ENCODE data around the gene TLCD3A.
"Not testable (repeated sequence)": the region's sequence is repeated elsewhere in the genome, so short reads cannot be mapped to it uniquely, and the experiment has no call there.

Gene TLCD3A

GRCh38 chr17:732067-732901 lies at the start of gene TLCD3A:
TLCD3A (plus strand) TSS chr17:732596; CDS start chr17:732648, 52 bp downstream.
- FAIRE-seq (peak; percentile 76), DNase-seq (ENCODE audit: insufficient read length, low spot score) (peak; percentile 69)

- FAIRE-seq: no peak
Observed at GRCh38 chr17:683040-683439, 49.4 kb upstream of the TLCD3A start.

GRCh38 chr17:683499-684254 lies 48.7 kb upstream of the TLCD3A start:
- FAIRE-seq (peak; percentile 20), DNase-seq (ENCODE audit: insufficient read length, low spot score) (no peak)

More at GRCh38 chr17:683040-683439, 49.4 kb upstream of the TLCD3A start:
- DNase-seq (ENCODE audit: insufficient read length, low spot score): no peak

- FAIRE-seq: no peak
- no peak for DNase-seq (ENCODE audit: insufficient read length, low spot score)
Observed at GRCh38 chr17:685006-685405, 47.4 kb upstream of the TLCD3A start.

- no peak for DNase-seq (ENCODE audit: insufficient read length, low spot score)
- peak; percentile 72 for FAIRE-seq
Observed at GRCh38 chr17:688100-688989, 44.1 kb upstream of the TLCD3A start.

GRCh38 chr17:689556-690275 lies 42.7 kb upstream of the TLCD3A start:
- no peak for FAIRE-seq
- DNase-seq (ENCODE audit: insufficient read length, low spot score): no peak

- FAIRE-seq: no peak
Observed at GRCh38 chr17:690361-690760, 42.0 kb upstream of the TLCD3A start.

GRCh38 chr17:691423-691822 lies 41.0 kb upstream of the TLCD3A start:
- no peak for DNase-seq (ENCODE audit: insufficient read length, low spot score)

More at GRCh38 chr17:690361-690760, 42.0 kb upstream of the TLCD3A start:
- DNase-seq (ENCODE audit: insufficient read length, low spot score): no peak

GRCh38 chr17:692116-692515 lies 40.3 kb upstream of the TLCD3A start:
- no peak for DNase-seq (ENCODE audit: insufficient read length, low spot score)
- FAIRE-seq: peak; percentile 77

More at GRCh38 chr17:691423-691822, 41.0 kb upstream of the TLCD3A start:
- FAIRE-seq: peak; percentile 94

GRCh38 chr17:693791-694638 lies 38.4 kb upstream of the TLCD3A start:
- DNase-seq (ENCODE audit: insufficient read length, low spot score) (peak; percentile 87), FAIRE-seq (peak; percentile 86)

GRCh38 chr17:696369-696768 lies 36.0 kb upstream of the TLCD3A start:
- DNase-seq (ENCODE audit: insufficient read length, low spot score) (no peak), FAIRE-seq (no peak)

- no peak for DNase-seq (ENCODE audit: insufficient read length, low spot score)
- no peak for FAIRE-seq
Observed at GRCh38 chr17:697682-698081, 34.7 kb upstream of the TLCD3A start.

- DNase-seq (ENCODE audit: insufficient read length, low spot score); FAIRE-seq: not testable (repeated sequence)
Observed at GRCh38 chr17:698096-698495, 34.3 kb upstream of the TLCD3A start.

GRCh38 chr17:699345-699744 lies 33.1 kb upstream of the TLCD3A start:
- no peak for DNase-seq (ENCODE audit: insufficient read length, low spot score)
- no peak for FAIRE-seq

- no peak for FAIRE-seq
- peak; percentile 54 for DNase-seq (ENCODE audit: insufficient read length, low spot score)
Observed at GRCh38 chr17:700504-701094, 31.8 kb upstream of the TLCD3A start.

- no peak for DNase-seq (ENCODE audit: insufficient read length, low spot score)
- peak; percentile 23 for FAIRE-seq
Observed at GRCh38 chr17:703081-703875, 29.1 kb upstream of the TLCD3A start.

GRCh38 chr17:704111-704864 lies 28.1 kb upstream of the TLCD3A start:
- DNase-seq (ENCODE audit: insufficient read length, low spot score): no peak
- FAIRE-seq: peak; percentile 4

Data from HTR-8/SVneo (cell line).